T-helper 1 cell treated with Interleukin-12 subunit alpha and Interleukin-12 subunit beta and Interleukin-4 antibody, amounts not matched to agents 30 μg/mL and 1 μg/mL, for 36 hours (primary cell): Measurements from ENCODE around the gene ITGB1.

Source experiments
- H3K27ac Mint-ChIP-seq: one replicate; pipeline ENCODE4 v1.8.0; 2021; ENCODE audit warnings: mild to moderate bottlenecking, mixed read lengths
- H3K27me3 Mint-ChIP-seq: one replicate; pipeline ENCODE4 v1.8.0; 2021; ENCODE audit warnings: low read depth, mixed read lengths
- H3K36me3 Mint-ChIP-seq: one replicate; pipeline ENCODE4 v1.8.0; 2021; ENCODE audit warnings: low read depth, mixed read lengths
- H3K4me1 Mint-ChIP-seq: one replicate; pipeline ENCODE4 v1.8.0; 2021; ENCODE audit warnings: low read depth, mixed read lengths
- H3K4me3 Mint-ChIP-seq: one replicate; pipeline ENCODE4 v1.8.0; 2021; ENCODE audit warnings: mild to moderate bottlenecking, moderate library complexity, mixed read lengths
- H3K9me3 Mint-ChIP-seq: one replicate; pipeline ENCODE4 v1.8.0; 2021; ENCODE audit warnings: mixed read lengths

ITGB1 gene

GRCh38 chr10:32954545-32955298, 3.3 kb downstream of the ITGB1 start:
- H3K9me3 Mint-ChIP-seq: no peaks in the 10 kb centered on the region
- peaks cover 43% of the 10 kb centered on the region for H3K4me1 Mint-ChIP-seq
- H3K27ac Mint-ChIP-seq: no peak overlapping the region
- H3K27me3 Mint-ChIP-seq: peaks cover under 1% of the 10 kb centered on the region
- H3K36me3 Mint-ChIP-seq: peaks cover 10% of the 10 kb centered on the region
- H3K4me3 Mint-ChIP-seq: no peak overlapping the region

GRCh38 chr10:32954080-32954479, 4.0 kb downstream of the ITGB1 start:
- peaks cover 44% of the 10 kb centered on the region for H3K4me1 Mint-ChIP-seq
- H3K27me3 Mint-ChIP-seq: no peaks in the 10 kb centered on the region
- H3K36me3 Mint-ChIP-seq: peaks cover 10% of the 10 kb centered on the region
- H3K4me3 Mint-ChIP-seq: no peak overlapping the region
- H3K27ac Mint-ChIP-seq: no peak overlapping the region
- H3K9me3 Mint-ChIP-seq: no peaks in the 10 kb centered on the region

GRCh38 chr10:32953277-32953927, 4.6 kb downstream of the ITGB1 start:
- peaks cover 42% of the 10 kb centered on the region for H3K4me1 Mint-ChIP-seq
- no peaks in the 10 kb centered on the region for H3K9me3 Mint-ChIP-seq
- H3K27ac Mint-ChIP-seq: no peak overlapping the region
- no peak overlapping the region for H3K4me3 Mint-ChIP-seq
- no peaks in the 10 kb centered on the region for H3K27me3 Mint-ChIP-seq
- H3K36me3 Mint-ChIP-seq: peaks cover 10% of the 10 kb centered on the region

GRCh38 chr10:32952541-32953276, 5.3 kb downstream of the ITGB1 start:
- H3K27ac Mint-ChIP-seq: no peak overlapping the region
- H3K4me3 Mint-ChIP-seq: no peak overlapping the region
- H3K9me3 Mint-ChIP-seq: no peaks in the 10 kb centered on the region
- peaks cover 10% of the 10 kb centered on the region for H3K36me3 Mint-ChIP-seq
- H3K27me3 Mint-ChIP-seq: no peaks in the 10 kb centered on the region
- H3K4me1 Mint-ChIP-seq: peaks cover 42% of the 10 kb centered on the region

GRCh38 chr10:32952094-32952493, 5.9 kb downstream of the ITGB1 start:
- H3K27ac Mint-ChIP-seq: no peak overlapping the region
- H3K36me3 Mint-ChIP-seq: peaks cover 10% of the 10 kb centered on the region

GRCh38 chr10:32951111-32951510, 6.9 kb downstream of the ITGB1 start:
- H3K9me3 Mint-ChIP-seq: no peaks in the 10 kb centered on the region
- H3K4me1 Mint-ChIP-seq: peaks cover 39% of the 10 kb centered on the region
- no peaks in the 10 kb centered on the region for H3K27me3 Mint-ChIP-seq
- no peak overlapping the region for H3K27ac Mint-ChIP-seq
- peaks cover 10% of the 10 kb centered on the region for H3K36me3 Mint-ChIP-seq
- H3K4me3 Mint-ChIP-seq: no peak overlapping the region

More at GRCh38 chr10:32952094-32952493, 5.9 kb downstream of the ITGB1 start:
- Mint-ChIP-seq H3K9me3 (no peaks in the 10 kb centered on the region), H3K27me3 (no peaks in the 10 kb centered on the region), H3K4me3 (no peak overlapping the region), H3K4me1 (peaks cover 42% of the 10 kb centered on the region)

- Mint-ChIP-seq H3K36me3 (peaks cover 10% of the 10 kb centered on the region), H3K4me3 (no peak overlapping the region), H3K4me1 (peaks cover 36% of the 10 kb centered on the region), H3K27me3 (no peaks in the 10 kb centered on the region), H3K27ac (no peak overlapping the region), H3K9me3 (no peaks in the 10 kb centered on the region)
Measured at GRCh38 chr10:32950591-32951108, 7.4 kb downstream of the ITGB1 start.

- Mint-ChIP-seq H3K27me3 (no peaks in the 10 kb centered on the region), H3K4me3 (no peak overlapping the region), H3K4me1 (peaks cover 27% of the 10 kb centered on the region)
Measured at GRCh38 chr10:32949221-32949678, 8.8 kb downstream of the ITGB1 start.

GRCh38 chr10:32948451-32948850, 9.6 kb downstream of the ITGB1 start:
- H3K27ac Mint-ChIP-seq: no peak overlapping the region
- no peak overlapping the region for H3K4me3 Mint-ChIP-seq
- peaks cover 5% of the 10 kb centered on the region for H3K36me3 Mint-ChIP-seq
- no peaks in the 10 kb centered on the region for H3K27me3 Mint-ChIP-seq
- no peaks in the 10 kb centered on the region for H3K9me3 Mint-ChIP-seq
- peaks cover 20% of the 10 kb centered on the region for H3K4me1 Mint-ChIP-seq

More at GRCh38 chr10:32949221-32949678, 8.8 kb downstream of the ITGB1 start:
- Mint-ChIP-seq H3K9me3 (no peaks in the 10 kb centered on the region), H3K27ac (no peak overlapping the region), H3K36me3 (peaks cover 9% of the 10 kb centered on the region)

GRCh38 chr10:32947586-32947985, 10.4 kb downstream of the ITGB1 start:
- Mint-ChIP-seq H3K4me1 (peaks cover 17% of the 10 kb centered on the region), H3K4me3 (no peak overlapping the region)

GRCh38 chr10:32946108-32946507, 11.9 kb downstream of the ITGB1 start:
- H3K27me3 Mint-ChIP-seq: no peaks in the 10 kb centered on the region
- peaks cover 2% of the 10 kb centered on the region for H3K36me3 Mint-ChIP-seq
- H3K4me1 Mint-ChIP-seq: peaks cover 19% of the 10 kb centered on the region
- H3K27ac Mint-ChIP-seq: no peak overlapping the region
- no peak overlapping the region for H3K4me3 Mint-ChIP-seq
- H3K9me3 Mint-ChIP-seq: no peaks in the 10 kb centered on the region

More at GRCh38 chr10:32947586-32947985, 10.4 kb downstream of the ITGB1 start:
- Mint-ChIP-seq H3K27me3 (no peaks in the 10 kb centered on the region), H3K27ac (no peak overlapping the region), H3K36me3 (peaks cover 3% of the 10 kb centered on the region), H3K9me3 (no peaks in the 10 kb centered on the region)

GRCh38 chr10:32943854-32944661, 14.0 kb downstream of the ITGB1 start:
- no peak overlapping the region for H3K27ac Mint-ChIP-seq
- no peaks in the 10 kb centered on the region for H3K36me3 Mint-ChIP-seq
- H3K4me1 Mint-ChIP-seq: peaks cover 12% of the 10 kb centered on the region
- no peaks in the 10 kb centered on the region for H3K9me3 Mint-ChIP-seq
- no peak overlapping the region for H3K4me3 Mint-ChIP-seq
- no peaks in the 10 kb centered on the region for H3K27me3 Mint-ChIP-seq

GRCh38 chr10:32943395-32943794, 14.6 kb downstream of the ITGB1 start:
- Mint-ChIP-seq H3K36me3 (no peaks in the 10 kb centered on the region), H3K27ac (no peak overlapping the region), H3K9me3 (no peaks in the 10 kb centered on the region), H3K4me3 (no peak overlapping the region), H3K27me3 (no peaks in the 10 kb centered on the region), H3K4me1 (peaks cover 14% of the 10 kb centered on the region)

- Mint-ChIP-seq H3K4me1 (peaks cover 14% of the 10 kb centered on the region), H3K36me3 (no peaks in the 10 kb centered on the region), H3K27ac (no peak overlapping the region), H3K9me3 (no peaks in the 10 kb centered on the region), H3K4me3 (no peak overlapping the region), H3K27me3 (no peaks in the 10 kb centered on the region)
Measured at GRCh38 chr10:32942081-32942480, 15.9 kb downstream of the ITGB1 start.
